WTC11 (cell line): Measurements from ENCODE around the gene TMEFF2.

ENCODE experiments used
- ATF3 ChIP-seq: sonication (generic); formaldehyde crosslinking; conservative IDR thresholded peaks from 2 replicates; pipeline ENCODE4 v1.8.1; 2022; ENCODE audit warnings: mild to moderate bottlenecking, missing genetic modification reagents
- MAX ChIP-seq: sonication (generic); formaldehyde crosslinking; IDR thresholded peaks from 2 replicates; pipeline ENCODE4 v1.8.0; 2022; ENCODE audit warnings: mild to moderate bottlenecking, missing genetic modification reagents
- TF ChIP-seq, protein P1 (sequence below): fragments of 200-600 bp; IDR thresholded peaks from 2 replicates; pipeline ENCODE4 v1.8.0; 2022; ENCODE audit warnings: antibody characterized with exemption

DNA sequence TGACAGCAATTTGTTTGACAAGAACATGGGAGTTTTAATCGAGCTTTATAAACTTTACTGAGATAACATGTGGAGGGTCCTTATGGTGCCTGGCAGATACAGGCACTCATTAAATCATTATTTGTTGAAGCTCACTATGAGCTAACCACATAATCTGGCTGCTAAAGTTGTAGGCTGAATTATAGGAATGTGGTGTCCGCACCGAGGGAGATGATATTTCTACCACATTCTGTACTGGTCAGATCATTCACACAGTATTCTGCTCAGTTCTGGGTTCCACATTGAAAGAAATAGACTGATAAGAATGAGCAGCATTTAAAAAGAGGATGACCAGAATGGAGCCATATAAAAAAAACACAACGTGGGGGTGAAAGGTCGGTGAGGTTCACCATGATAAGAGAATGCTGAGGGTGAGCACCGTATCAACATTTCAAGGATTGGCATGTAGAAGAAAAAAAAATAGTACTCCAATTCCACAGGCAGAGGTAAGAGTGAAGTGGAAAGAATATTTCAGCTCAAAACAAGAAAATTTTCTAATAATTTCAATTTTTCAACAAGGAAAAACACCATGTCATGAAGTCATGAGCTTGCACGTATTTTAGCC lies 54.4 kb downstream of the TMEFF2 start:
- TF ChIP-seq MAX (CRISPR knock-in tag) (no peak), ATF3 (no peak)
- TF ChIP-seq, protein P1, sequence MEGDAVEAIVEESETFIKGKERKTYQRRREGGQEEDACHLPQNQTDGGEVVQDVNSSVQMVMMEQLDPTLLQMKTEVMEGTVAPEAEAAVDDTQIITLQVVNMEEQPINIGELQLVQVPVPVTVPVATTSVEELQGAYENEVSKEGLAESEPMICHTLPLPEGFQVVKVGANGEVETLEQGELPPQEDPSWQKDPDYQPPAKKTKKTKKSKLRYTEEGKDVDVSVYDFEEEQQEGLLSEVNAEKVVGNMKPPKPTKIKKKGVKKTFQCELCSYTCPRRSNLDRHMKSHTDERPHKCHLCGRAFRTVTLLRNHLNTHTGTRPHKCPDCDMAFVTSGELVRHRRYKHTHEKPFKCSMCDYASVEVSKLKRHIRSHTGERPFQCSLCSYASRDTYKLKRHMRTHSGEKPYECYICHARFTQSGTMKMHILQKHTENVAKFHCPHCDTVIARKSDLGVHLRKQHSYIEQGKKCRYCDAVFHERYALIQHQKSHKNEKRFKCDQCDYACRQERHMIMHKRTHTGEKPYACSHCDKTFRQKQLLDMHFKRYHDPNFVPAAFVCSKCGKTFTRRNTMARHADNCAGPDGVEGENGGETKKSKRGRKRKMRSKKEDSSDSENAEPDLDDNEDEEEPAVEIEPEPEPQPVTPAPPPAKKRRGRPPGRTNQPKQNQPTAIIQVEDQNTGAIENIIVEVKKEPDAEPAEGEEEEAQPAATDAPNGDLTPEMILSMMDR: no peak
